ENCODE results near the gene ARRDC5.
"Not testable (repeated sequence)": the region's sequence is repeated elsewhere in the genome, so short reads cannot be mapped to it uniquely, and the experiment has no call there.

ARRDC5 gene

DNA sequence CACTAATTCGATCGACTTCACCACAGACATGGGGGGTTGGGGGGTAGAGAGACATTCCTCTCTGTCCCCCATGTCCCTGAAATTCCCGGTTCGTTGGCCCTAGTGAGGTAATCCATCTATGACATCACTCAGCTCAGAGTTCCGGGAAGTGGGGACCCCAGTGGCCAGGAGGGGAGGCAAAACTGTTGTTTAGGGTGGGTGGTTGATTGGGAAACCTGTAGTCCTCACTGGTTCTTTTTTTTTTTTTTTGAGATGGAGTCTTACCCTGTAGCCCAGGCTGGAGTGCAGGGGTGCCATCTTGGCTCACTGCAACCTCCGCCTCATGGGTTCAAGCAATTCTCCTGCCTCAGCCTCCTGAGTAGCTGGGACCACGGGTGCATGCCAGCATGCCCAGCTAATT, at the start of gene ARRDC5:
Gene ARRDC5 (minus strand): TSS at position 101 of the 400 bp plus-strand sequence. CDS start 71 bp downstream, at position 30.
- DNase-seq, result no peak

DNA sequence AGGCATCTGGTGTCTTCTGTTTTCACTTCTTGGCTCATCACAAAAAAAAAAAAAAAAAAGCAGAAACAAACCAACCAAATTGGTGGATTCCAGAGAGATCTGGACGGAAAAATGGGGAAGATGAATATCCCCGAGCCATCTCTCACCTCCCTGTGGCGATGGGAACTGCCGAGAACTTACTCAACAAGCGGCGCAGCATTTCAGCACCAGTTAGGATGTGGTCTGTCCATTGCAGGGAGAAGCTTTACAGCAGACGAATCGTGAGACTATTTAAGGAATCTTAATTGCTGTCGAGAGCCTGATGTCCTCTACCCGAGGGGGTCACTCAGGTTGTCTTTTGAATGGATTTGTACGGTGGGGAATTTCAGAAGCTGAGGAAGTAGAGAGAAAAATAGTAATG, 49.0 kb upstream of the ARRDC5 start:
- DNase-seq, result no peak

DNA sequence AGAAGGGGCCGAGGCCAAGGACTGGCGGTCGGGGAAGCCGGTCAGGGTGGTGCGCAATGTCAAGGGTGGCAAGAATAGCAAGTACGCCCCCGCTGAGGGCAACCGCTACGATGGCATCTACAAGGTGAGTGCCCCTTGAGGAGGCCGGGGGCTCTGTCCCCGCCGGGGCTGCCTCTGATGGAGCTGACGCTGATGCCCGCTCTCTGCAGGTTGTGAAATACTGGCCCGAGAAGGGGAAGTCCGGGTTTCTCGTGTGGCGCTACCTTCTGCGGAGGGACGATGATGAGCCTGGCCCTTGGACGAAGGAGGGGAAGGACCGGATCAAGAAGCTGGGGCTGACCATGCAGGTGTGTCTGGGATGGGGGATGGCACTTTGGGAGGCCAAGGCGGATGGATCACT, 48.0 kb upstream of the ARRDC5 start:
- DNase-seq, result not testable (repeated sequence)

DNA sequence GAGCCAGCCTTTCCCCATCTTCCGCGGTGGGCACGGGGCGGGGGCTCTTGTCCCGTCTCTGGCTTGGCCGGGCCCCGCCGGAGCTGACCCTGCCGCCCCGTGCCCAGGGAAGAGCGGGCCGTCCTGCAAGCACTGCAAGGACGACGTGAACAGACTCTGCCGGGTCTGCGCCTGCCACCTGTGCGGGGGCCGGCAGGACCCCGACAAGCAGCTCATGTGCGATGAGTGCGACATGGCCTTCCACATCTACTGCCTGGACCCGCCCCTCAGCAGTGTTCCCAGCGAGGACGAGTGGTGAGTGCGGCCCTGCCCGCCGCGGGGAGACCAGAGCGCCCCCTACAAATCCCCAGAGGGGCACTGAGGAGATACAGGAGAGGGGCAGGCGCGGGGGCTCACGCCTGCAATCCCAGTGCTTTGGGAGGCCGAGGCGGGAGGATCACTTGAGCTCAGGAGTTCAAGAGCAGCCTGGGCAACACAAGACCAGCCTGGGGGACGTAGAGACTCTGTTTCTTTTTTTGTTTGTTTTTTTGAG, 39.0 kb upstream of the ARRDC5 start:
- not testable (repeated sequence) for DNase-seq

DNA sequence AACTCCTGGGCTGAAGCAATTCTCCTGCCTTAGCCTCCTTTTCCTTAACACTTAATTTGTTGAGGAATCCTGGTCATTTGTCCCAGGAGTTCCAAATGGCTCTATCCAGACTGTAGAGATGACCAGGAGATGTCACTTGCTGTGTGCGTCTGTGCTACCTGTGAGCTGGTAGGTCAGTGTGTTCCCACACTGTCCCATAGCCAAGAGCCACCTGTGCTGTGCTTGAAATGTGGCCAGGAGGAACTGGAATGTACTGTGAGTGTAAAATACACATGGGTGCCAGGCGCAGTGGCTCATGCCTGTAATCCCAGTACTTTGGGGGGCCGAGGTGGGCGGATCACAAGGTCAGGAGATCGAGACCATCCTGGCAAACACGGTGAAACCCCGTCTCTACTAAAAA, 36.8 kb upstream of the ARRDC5 start:
- DNase-seq, result no peak

DNA sequence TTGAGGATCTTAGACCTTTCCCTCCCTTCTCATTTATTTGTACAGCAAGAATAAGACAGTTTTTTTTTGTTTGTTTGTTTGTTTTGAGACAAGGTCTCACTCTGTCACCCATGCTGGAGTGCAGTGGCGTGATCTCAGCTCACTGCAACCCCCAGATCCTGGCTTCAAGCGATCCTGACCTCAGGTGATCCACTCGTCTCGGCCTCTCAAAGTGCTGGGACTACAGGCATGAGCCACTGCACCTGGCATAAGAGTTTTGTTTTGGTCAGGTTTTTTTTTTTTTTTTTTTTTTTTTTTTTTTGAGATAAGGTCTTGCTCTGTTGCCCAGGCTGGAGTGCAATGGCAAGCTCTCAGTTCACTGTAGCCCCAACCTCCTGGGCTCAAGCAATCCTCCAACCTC, 35.8 kb upstream of the ARRDC5 start:
- not testable (repeated sequence) for DNase-seq

DNA sequence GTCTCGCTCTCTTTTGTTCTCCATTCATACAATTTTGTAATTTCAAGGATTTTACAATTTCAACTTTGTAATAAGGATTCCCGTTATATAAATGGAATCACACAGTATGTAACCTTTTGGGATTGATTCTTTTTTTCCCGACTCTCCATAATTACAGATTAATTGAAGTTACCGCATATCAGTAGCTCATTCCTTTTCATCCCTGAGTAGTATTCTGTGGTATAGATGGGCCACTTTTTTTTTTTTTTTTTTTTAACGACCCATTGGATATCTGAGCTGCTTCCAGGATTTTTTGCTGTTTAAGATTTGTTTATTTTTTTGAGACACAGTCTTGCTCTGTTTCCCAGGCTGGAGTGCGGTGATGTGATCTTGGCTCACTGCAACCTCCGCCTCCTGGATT, 34.4 kb upstream of the ARRDC5 start:
- no peak for DNase-seq

DNA sequence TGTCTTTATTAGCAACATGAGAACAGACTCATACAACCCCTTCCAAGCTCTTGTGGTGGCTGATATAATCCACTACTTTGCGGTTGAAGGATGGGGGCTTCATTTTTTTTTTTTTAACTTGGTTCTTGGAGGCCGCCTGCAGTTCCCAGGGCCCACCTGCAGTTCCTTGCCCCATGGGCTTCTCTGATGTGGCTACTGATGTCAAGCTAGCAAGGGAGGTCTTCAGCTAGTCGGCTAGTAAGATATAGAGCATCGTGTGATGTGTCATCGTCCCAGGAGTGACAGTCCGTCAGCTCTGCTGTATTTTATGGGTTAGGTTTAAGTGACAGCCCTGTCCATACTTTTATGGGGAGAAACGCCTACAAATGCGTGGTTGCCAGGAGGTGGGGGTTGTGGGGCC, 32.7 kb upstream of the ARRDC5 start:
- no peak for DNase-seq

DNA sequence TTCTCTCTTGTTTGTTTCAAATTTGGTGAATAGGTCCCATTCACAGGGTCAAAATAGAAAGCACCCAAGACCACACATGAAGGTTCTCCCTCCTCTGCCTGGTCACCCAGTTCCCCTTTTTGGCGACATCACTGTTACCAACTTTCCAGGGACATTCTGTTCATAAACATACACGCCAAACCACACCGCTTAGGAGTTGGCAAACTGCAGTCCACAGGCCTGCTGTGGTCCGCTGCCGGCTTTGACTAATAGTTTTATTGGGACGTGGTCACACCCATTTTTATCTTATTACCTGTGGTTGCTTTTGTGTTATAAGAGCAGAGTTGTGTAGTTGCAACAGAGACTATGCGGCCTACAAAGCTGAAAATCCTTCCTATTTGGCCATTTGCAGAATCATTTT, 30.8 kb upstream of the ARRDC5 start:
- DNase-seq, result no peak

DNA sequence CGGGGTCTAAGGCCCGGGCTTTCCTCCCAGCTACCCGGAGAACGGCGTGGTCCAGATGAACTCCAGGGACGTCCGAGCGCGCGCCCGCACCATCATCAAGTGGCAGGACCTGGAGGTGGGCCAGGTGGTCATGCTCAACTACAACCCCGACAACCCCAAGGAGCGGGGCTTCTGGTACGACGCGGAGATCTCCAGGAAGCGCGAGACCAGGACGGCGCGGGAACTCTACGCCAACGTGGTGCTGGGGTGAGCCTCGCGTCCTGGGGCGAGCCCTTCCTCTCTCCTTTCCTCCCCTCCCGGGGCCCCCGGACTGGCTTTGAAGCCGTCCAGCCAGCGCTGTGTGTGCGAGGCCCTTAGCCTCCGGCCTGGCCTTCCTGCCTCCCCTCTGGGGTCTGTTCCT, 30.0 kb upstream of the ARRDC5 start:
- DNase-seq, result no peak

DNA sequence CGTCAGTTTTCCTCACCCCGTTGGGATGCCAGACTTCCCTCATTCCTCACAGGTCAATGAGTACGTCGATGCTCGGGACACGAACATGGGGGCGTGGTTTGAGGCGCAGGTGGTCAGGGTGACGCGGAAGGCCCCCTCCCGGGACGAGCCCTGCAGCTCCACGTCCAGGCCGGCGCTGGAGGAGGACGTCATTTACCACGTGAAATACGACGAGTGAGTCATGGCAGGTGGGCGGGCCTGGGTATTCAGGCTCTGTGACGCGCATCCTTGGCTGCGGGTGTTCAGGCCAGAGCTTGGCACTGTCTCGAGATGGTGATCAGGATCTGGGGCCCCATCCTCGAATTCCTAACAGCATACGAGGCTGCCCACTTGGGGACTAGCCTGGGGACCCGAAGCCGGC, 28.0 kb upstream of the ARRDC5 start:
- no peak for DNase-seq

DNA sequence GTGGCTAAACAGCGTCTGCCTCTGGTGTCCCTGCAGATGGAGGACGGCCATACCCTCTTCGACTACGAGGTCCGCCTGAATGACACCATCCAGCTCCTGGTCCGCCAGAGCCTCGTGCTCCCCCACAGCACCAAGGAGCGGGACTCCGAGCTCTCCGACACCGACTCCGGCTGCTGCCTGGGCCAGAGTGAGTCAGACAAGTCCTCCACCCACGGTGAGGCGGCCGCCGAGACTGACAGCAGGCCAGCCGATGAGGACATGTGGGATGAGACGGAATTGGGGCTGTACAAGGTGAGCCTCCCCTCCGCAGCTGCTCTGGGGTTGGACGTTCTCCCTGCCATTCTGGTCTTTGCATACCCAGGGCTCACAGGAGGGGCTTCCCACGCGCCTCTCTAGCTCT, 26.5 kb upstream of the ARRDC5 start:
- no peak for DNase-seq

DNA sequence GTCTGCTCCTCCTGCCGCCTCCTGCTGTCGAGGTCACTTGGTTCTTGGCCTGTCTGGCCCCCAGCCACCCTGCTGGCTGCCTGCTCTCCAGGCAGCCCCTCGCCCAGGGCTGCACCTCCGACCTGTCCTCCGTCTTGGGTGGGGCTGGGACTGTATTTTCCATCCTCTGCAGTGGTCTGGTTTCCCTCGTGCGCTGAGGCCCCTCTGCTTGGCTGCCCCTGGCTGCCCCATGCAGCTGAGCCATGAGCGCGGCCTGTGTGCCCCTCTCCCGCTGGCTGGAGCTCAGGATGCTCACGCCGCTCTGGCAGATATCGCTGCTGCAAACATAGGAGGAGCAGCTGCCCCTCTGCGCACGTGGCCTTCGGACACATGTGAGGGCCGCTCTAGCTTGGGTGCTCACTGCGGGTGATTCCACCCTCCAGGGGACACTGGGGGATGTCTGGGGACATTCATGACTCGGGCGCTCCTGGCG, 20.6 kb upstream of the ARRDC5 start:
- DNase-seq, result no peak

DNA sequence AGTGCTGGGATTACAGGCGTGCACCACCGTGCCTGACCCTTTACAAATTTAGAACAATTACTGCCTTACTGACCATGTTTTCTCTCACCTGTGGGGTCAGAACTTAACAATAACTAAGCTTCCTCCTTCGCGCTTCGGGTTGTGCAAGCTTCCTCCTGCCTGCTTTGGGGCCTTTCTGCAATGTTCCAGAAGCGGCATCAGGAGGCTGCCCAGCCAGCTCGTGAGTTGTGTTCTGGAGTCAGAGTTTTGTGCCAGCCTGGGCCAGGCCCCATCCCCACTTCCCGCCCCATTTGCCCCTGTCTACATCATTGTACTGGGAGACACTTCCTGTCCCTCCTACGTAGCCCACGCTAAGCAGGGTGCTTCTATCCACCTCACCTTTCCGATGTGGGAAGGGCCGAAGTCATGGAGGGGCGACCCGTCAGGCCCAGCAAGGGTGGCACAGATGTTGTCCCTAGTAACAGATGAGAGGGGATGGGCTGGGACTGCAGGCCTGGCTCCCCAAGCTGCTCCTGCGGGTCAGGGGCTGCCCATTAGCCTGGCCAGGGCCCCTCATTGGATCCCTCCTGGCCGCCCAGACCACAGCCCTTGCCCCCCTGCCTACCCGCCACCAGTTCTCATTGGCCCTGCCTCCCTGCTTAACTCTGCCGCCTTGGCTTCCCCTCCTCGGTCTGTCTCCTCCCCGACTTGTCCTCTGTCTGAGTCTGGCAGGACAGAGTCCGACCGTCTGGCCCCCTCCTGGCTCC, 20.0 kb upstream of the ARRDC5 start:
- DNase-seq, result no peak

DNA sequence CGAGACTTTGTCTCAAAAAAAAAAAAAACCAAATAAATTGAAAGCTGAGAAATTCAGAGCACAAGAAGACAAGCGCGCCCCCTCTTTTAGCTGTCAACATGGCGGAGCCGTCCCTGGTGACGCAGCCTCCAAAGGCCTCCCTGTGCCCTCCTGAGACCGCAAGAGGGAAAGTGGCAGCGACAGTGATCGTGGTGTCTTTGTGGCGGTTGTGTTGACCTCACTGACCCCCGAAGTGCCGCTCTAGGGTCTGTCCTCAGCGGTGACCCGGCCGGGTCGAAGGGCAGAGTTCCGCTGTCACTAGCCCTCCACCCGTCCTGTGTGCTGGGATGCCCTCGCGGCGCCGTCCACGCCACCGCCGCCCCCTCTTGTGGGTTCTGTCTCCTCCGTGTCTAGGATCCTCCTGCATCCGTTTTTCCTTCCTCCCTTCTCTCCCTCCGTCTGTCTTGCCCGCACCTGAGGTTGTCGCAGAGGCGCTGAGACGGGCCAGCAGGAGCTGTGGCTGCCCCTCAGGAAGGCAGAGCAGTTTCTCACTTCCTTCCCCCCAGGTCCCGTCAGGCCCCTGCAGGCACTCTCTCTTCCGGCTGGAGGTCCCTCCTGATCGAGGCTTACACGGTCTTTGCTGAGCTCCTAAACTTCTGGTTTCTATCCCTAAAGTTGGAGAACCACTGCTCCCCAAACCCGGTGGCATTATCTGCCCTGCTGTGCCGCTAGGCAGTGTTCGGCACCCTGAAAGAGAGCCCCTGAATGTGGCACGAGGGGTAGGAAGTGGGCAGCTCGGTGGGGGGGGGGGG, 13.8 kb upstream of the ARRDC5 start:
- peak; percentile 40 for DNase-seq

DNA sequence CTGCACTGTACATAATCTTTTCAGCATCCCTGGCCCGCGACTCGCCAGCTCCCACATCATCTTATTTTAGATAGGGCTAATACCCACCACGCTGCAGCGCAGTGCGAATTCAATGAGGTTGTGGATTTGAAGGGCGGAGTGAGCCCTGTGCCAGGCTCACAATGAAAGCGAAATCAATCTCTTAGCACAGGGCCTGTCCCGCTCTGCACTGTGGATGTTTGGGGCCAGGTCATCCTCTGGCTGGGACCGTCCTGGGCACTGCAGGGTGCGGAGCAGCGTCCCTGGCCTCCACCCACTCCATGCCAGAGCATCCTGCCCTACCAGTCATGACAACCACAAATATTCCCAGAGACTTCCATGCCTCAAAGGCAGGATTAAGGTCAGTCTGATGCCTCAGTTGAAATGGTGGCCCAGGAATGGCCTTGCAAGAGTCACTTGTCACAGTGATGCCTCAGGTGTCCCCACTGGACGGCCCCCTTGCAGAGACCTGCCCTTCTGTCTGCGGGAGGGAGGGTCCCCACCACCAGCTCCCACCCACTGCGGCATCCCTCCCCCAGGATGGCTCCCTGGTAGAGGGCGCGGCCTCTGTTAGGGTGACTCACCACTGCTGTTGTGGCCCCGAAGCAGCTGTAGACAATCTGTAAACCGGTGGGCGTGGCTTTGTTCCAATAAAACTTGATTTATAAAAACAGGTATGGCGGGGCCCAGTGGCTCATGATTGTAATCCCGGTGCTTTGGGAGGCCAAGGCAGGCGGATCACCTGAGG, 12.2 kb upstream of the ARRDC5 start:
- DNase-seq, result peak; percentile 78

DNA sequence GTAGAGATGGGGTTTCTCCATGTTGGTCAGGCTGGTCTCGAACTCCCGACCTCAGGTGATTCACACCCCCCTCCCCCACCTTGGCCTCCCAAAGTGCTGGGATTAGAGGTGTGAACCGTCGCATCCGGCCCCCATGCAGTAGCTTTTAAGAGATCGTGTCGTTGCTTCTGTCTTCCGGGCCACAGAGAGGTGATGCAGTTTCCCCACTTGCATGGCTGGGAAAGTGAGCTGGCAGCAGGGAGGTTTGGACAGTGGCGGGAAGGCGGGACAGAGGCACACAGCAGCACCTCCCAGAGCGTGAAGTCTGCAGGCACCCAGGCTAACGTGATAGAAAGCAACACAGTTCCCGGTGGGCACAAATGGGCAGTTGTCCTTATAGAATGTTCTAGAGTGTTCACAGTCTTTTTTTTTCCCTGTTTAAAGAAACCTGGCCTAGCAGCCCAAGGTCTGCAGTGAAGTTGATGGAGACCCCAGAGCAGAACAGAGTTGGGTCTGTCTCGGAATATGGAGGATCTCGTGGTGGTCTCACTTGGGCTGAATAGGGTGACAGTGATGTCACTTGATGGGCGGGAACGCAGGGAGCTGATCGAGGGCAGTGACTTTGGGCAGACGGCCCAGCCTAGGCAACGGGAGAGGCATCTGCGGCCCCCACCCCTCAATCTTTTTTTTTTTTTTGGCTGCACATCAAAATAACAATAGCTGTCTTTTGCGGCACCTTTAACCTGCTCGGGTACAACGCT, 11.5 kb upstream of the ARRDC5 start:
- DNase-seq, result no peak

DNA sequence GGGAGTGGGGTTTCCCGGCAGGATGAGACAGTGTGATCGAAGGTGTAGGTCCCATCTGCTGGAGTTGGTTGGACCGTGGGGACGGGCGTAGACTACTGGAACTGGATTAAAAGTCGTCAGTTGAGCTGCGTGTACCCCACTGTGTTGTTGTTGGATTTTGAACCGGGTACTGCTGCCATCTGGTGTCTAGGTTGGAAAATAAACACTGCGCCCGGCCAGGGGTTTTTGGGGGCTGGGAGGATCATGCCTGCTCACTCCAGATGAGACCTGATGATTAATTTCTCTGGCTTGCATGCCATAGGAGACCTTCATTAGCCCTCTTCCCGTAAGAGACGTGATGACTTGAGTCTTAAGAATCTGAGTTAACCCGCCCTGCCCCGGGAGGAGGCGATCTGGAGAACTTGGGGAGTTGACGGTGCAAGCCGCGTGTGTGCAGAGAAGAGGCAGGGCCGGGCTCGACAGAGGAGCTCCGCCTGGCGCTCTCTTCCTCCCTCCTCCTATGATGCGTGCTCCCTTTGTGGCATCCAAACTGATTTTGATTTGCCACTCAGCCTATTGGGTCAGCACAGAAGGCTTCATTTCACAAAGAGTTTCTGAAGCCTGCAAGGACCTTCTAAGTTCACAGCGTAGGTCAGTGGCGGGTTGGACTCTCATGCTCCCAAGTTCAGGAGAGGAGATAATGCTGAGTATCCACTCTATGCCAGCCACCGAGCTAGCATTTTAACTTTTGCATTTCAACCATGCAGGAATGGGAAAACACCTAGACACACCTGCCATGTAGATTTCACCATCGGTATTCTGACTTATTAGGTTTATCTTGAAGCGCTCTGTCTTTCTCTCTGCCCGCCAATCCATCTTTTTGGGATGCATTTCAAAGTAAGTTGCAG, 9.3 kb upstream of the ARRDC5 start:
- DNase-seq, result peak; percentile 65

DNA sequence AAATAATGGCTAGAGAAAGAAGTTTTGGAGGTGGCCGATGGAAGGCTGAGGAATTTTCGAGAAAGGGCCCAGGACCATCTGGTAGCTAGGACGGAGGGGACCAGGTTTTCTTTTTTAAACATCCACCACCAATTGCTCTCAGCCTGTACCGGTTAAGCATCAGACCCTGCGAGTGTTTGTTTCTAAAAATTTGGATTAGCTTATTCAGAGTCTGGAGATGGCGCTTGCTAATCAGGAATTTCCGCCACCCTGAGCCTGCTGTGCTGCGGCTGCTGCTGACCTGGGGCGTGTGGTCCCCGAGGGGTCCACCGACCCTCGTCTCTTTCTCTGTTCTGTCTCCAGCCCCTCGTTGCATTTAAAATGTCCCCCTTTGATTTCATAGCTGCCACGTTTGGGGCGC, 8.6 kb upstream of the ARRDC5 start:
- DNase-seq, result no peak

DNA sequence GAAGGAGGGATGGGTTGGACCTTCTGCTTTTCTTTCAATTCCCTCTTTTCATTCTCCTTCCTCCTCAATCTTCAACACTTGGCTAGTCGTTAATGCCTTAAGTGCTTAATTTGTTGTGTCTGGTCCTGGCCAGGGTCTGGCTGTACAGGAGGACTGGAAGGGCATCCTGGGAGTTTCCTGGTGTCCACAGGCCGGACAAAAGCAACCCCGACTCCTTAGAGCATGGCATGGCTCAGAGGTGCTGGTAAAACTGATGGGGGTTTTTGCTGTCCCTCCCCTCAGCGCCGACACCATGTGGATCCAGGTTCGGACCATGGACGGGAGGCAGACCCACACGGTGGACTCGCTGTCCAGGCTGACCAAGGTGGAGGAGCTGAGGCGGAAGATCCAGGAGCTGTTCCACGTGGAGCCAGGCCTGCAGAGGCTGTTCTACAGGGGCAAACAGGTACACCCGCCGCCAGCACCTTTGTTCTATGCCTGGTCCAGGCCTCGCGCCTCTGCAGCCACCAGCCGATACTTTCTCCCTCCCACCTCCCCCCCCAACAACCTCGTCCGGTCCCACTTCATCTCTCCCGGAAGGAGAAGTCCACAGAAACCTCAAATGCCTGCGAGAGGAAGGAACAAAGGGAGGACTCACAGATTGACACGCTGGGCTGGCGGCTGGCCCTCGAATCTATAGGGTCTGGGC, 8.0 kb upstream of the ARRDC5 start:
- DNase-seq, result no peak

Measured in activated CD4-positive, alpha-beta T cell treated with anti-CD3 and anti-CD28 coated beads, Interleukin-2, amount 50 U/mL, for 1 hour (primary cell).